ENCODE data around the gene EPS8L3.

- TF ChIP-seq EZH2 (IDR thresholded peaks at IDR 0.05) = no peak
- no peak for TF ChIP-seq CTCF (IDR thresholded peaks at IDR 0.05)
These were observed 5.6 kb downstream of the EPS8L3 start for GRCh38 chr1:109757936-109758786.
